K562 (cell line): Measurements from ENCODE around the gene IL10RB. TPM values are rescaled to one million over a fixed set of nuclear protein-coding genes. Genes with fewer than 3 reads are reported as not detected.

Experiments used
- BRCA1 ChIP-seq, 2 experiments: fragments of 450-650 bp in 1 of 2; sonication (generic) in 1 of 2; formaldehyde crosslinking in 1 of 2; IDR thresholded peaks; 2 replicates each; pipeline versions ENCODE4 v1.5.0 to v1.6.1; 2017 to 2020; ENCODE audit warnings: mild to moderate bottlenecking in 1 of 2, missing genetic modification reagents in 1 of 2
- E2F8 ChIP-seq: fragments of 450-650 bp; IDR thresholded peaks from 2 replicates; pipeline ENCODE4 v1.7.1; 2018; ENCODE audit warnings: mild to moderate bottlenecking, low read depth; ENCODE audit not compliant: partially characterized antibody
- HNRNPL ChIP-seq: fragments of 200-400 bp; formaldehyde crosslinking; IDR thresholded peaks from 2 replicates; pipeline ENCODE4 v1.6.1; 2017; ENCODE audit warnings: low read depth, mild to moderate bottlenecking, low read length
- KDM2B ChIP-seq: fragments of 250-450 bp; sonication (Bioruptor Pico); IDR thresholded peaks from 2 replicates; pipeline ENCODE4 v1.8.0; 2021; ENCODE audit warnings: mild to moderate bottlenecking, moderate library complexity
- LCOR ChIP-seq: sonication (generic); formaldehyde crosslinking; IDR thresholded peaks from 2 replicates; pipeline ENCODE4 v1.8.0; 2022; ENCODE audit warnings: mild to moderate bottlenecking, missing genetic modification reagents
- REST ChIP-seq, 2 experiments: fragments of 450-650 bp; formaldehyde crosslinking in 1 of 2; IDR thresholded peaks; 2 replicates each; pipeline versions ENCODE4 v1.4.0 to v1.6.1; 2014 to 2020; ENCODE audit warnings: mild to moderate bottlenecking in 2 of 2, borderline replicate concordance in 1 of 2, low read depth in 1 of 2
- TBL1XR1 ChIP-seq, 2 experiments: IDR thresholded peaks; 2 replicates each; pipeline ENCODE4 v1.6.1; 2012; ENCODE audit warnings: improper control_type of control experiment in 2 of 2, low read length in 2 of 2, mild to moderate bottlenecking in 1 of 2
- THRB ChIP-seq: fragments of 450-650 bp; formaldehyde crosslinking; conservative IDR thresholded peaks from 2 replicates; pipeline ENCODE4 v1.4.0; 2022; ENCODE audit warnings: mild to moderate bottlenecking, missing genetic modification characterization
- XRCC3 ChIP-seq: fragments of 450-650 bp; IDR thresholded peaks from 2 replicates; pipeline ENCODE4 v1.6.1; 2017; ENCODE audit warnings: mild to moderate bottlenecking, moderate library complexity
- YY1 ChIP-seq, 3 experiments: IDR thresholded peaks; 2 replicates each; pipeline ENCODE4 v1.6.1; 2011; ENCODE audit warnings: low read length in 2 of 3, mild to moderate bottlenecking in 2 of 3, moderate library complexity in 2 of 3, borderline replicate concordance in 1 of 3, control low read depth in 1 of 3, low read depth in 1 of 3; ENCODE audit not compliant: insufficient read depth in 3 of 3, insufficient replicate concordance in 2 of 3, control insufficient read depth in 1 of 3, insufficient read length in 1 of 3; ENCODE audit errors: extremely low read depth in 1 of 3
- ZKSCAN1 ChIP-seq: fragments of 150-350 bp; IDR thresholded peaks from 2 replicates; pipeline ENCODE4 v1.6.1; 2016; ENCODE audit warnings: low read depth, low read length
- ZNF224 ChIP-seq: sonication (generic); formaldehyde crosslinking; IDR thresholded peaks from 2 replicates; pipeline ENCODE4 v1.8.0; 2022; ENCODE audit warnings: mild to moderate bottlenecking, missing genetic modification reagents
- polyA plus RNA-seq, 8 experiments: library from polyadenylated mRNA; depleted of rRNA in 4 of 8; stranded (reverse) in 5 of 8; unstranded in 3 of 8; fragments of >200 nt; fragmentation: Nextera tagmentation in 2 of 8; fragmentation: Illumina TruSeq in 1 of 8; extraction: Ambion mirVana in 2 of 8; extraction: Trizol in 1 of 8; gene quantifications; 2 replicates each; pipeline versions ENCODE4 v1.2.1 to v1.2.3, GENCODE V29; 2011 to 2014; ENCODE audit warnings: inconsistent platforms in 1 of 8, missing spikeins in 1 of 8
- total RNA-seq, 7 experiments: library from RNA; depleted of rRNA in 6 of 7; stranded (reverse); fragments of >200 nt in 6 of 7; fragmentation: Illumina TruSeq in 2 of 7; extraction: Trizol in 2 of 7; gene quantifications; 2 replicates each; pipeline versions ENCODE4 v1.2.1 to v1.2.3, GENCODE V29; 2011 to 2021; ENCODE audit warnings: low replicate concordance in 1 of 7

Gene IL10RB
- total and polyA plus RNA-seq, 9 of the 15 experiments (the other 6 are each of a cell fraction or from before 2014, with no cell fraction given): 10.9 to 33.8 (median 23.0) TPM

- TF ChIP-seq REST (IDR thresholded peaks at IDR 0.05; ENCODE audit: borderline replicate concordance) (peak; percentile 71), REST (CRISPR knock-in tag; IDR thresholded peaks at IDR 0.05; ENCODE audit: low read depth) (no peak), YY1 (IDR thresholded peaks at IDR 0.05; ENCODE audit: borderline replicate concordance in 1 of 3, control insufficient read depth in 1 of 3, extremely low read depth in 1 of 3, insufficient read depth in 3 of 3, insufficient read length in 1 of 3, insufficient replicate concordance in 2 of 3, low read depth in 1 of 3, low read length in 2 of 3) (peak; percentile 31 to 86 (median 84)), LCOR (peak; percentile 82; the same call in 1 of the 2 replicates), BRCA1 (IDR thresholded peaks at IDR 0.05) (no peak), BRCA1 (CRISPR knock-in tag; IDR thresholded peaks at IDR 0.05) (peak; percentile 72; the same call in 1 of the 2 replicates), THRB (CRISPR knock-in tag) (peak; percentile 52; the same call in 1 of the 2 replicates), ZKSCAN1 (peak; percentile 51; the same call in 1 of the 2 replicates), ZNF224 (peak; percentile 76; the same call in 1 of the 2 replicates), XRCC3 (no peak), E2F8 (peak; percentile 50), HNRNPL (no peak), TBL1XR1 (IDR thresholded peaks at IDR 0.05; ENCODE audit: low read length in 2 of 2) (0 out of 4 replicates have a peak, but pooled peaks of 1 of the 2 experiments have one; percentile 34), KDM2B (peak; percentile 21; the same call in 1 of the 2 replicates)
Observed at GRCh38 chr21:33324291-33325221, 58.4 kb downstream of the IL10RB start, which contains the start of gene IFNAR1 (continued).
